HFFc6 (cell line): ENCODE data around the gene SNX5. TPM values are rescaled to one million over a fixed set of nuclear protein-coding genes. Genes with fewer than 3 reads are reported as not detected.

Source experiments
- DNase-seq: peaks from one replicate; pipeline ENCODE4 v3.0.0-alpha.2; 2018
- H3K27ac Mint-ChIP-seq: 2 replicates; pipeline ENCODE4 v1.8.0; 2020; ENCODE audit warnings: mild to moderate bottlenecking, mixed read lengths
- H3K27me3 Mint-ChIP-seq: 2 replicates; pipeline ENCODE4 v1.8.0; 2021; ENCODE audit warnings: mild to moderate bottlenecking, moderate library complexity, mixed read lengths; ENCODE audit not compliant: insufficient read depth
- H3K36me3 Mint-ChIP-seq: 2 replicates; pipeline ENCODE4 v1.8.0; 2021; ENCODE audit warnings: low read depth, mixed read lengths
- H3K4me1 Mint-ChIP-seq: 2 replicates; pipeline ENCODE4 v1.8.0; 2020; ENCODE audit warnings: low read depth, mixed read lengths
- H3K4me3 Mint-ChIP-seq: 2 replicates; pipeline ENCODE4 v1.8.0; 2020; ENCODE audit warnings: mild to moderate bottlenecking, moderate library complexity, mixed read lengths
- H3K9me3 Mint-ChIP-seq: 2 replicates; pipeline ENCODE4 v1.8.0; 2020; ENCODE audit warnings: mild to moderate bottlenecking, mixed read lengths
- total RNA-seq, 6 experiments: library from RNA; stranded (reverse); fragmentation: NEBNext Ultra II Directional; extraction: Animal tissue kit (Norgen Biotek cat#: 25700); gene quantifications; 2 replicates in 1 of 6; 3 replicates in 5 of 6; pipeline ENCODE4 v1.2.3, GENCODE V29; 2021
- TF ChIP-seq, protein P1 (sequence below): fragments of 200-600 bp; sonication (generic); IDR thresholded peaks from 2 replicates; pipeline ENCODE4 v1.5.0; 2021; ENCODE audit warnings: antibody characterized with exemption, mild to moderate bottlenecking

Gene SNX5
- total RNA-seq, 6 experiments from 2014 or later, result 69.6 to 97.5 (median 81.8) TPM

GRCh38 chr20:17999566-17999965, 31.0 kb upstream of the SNX5 start:
- Mint-ChIP-seq H3K4me3 (no peak overlapping the region), H3K36me3 (no peaks in the 10 kb centered on the region), H3K27ac (no peak overlapping the region), H3K27me3 (peaks cover 2% of the 10 kb centered on the region), H3K4me1 (peaks cover 16% of the 10 kb centered on the region), H3K9me3 (no peaks in the 10 kb centered on the region)
- no peak for DNase-seq
- TF ChIP-seq, protein P1, sequence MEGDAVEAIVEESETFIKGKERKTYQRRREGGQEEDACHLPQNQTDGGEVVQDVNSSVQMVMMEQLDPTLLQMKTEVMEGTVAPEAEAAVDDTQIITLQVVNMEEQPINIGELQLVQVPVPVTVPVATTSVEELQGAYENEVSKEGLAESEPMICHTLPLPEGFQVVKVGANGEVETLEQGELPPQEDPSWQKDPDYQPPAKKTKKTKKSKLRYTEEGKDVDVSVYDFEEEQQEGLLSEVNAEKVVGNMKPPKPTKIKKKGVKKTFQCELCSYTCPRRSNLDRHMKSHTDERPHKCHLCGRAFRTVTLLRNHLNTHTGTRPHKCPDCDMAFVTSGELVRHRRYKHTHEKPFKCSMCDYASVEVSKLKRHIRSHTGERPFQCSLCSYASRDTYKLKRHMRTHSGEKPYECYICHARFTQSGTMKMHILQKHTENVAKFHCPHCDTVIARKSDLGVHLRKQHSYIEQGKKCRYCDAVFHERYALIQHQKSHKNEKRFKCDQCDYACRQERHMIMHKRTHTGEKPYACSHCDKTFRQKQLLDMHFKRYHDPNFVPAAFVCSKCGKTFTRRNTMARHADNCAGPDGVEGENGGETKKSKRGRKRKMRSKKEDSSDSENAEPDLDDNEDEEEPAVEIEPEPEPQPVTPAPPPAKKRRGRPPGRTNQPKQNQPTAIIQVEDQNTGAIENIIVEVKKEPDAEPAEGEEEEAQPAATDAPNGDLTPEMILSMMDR, result no peak

DNA sequence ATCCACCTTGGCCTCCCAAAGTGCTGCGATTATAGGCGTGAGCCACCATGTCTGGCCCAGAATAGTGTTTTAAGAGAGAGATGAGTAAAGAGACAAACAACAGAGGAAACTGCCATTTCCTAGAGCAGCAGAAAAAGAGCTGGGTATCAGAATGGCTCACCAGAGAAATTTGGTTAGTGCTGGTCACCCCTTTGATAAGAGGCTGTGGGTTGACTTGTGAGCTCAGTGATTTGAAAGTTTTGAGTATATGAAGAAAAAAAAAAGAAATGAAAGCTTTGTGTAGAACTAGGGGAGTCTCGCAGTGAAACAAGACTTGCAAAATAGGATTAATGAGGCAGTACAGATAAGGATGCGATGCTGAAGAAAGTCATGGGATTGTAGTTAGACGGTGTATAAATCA, 29.9 kb upstream of the SNX5 start:
- Mint-ChIP-seq H3K4me1 (peaks cover 16% of the 10 kb centered on the region), H3K27ac (no peak overlapping the region), H3K36me3 (no peaks in the 10 kb centered on the region), H3K27me3 (peaks cover 2% of the 10 kb centered on the region), H3K9me3 (no peaks in the 10 kb centered on the region), H3K4me3 (no peak overlapping the region)
- TF ChIP-seq, protein P1, result no peak
- no peak for DNase-seq

GRCh38 chr20:17995967-17996819, 27.6 kb upstream of the SNX5 start:
- no peaks in the 10 kb centered on the region for H3K36me3 Mint-ChIP-seq
- TF ChIP-seq, protein P1, result peak; percentile 97
- peaks cover 2% of the 10 kb centered on the region for H3K27me3 Mint-ChIP-seq
- no peak overlapping the region for H3K27ac Mint-ChIP-seq
- H3K4me3 Mint-ChIP-seq, result peak overlapping the region; percentile 65; the same call in 1 of the 2 replicates
- no peaks in the 10 kb centered on the region for H3K9me3 Mint-ChIP-seq
- peaks cover 22% of the 10 kb centered on the region for H3K4me1 Mint-ChIP-seq
- DNase-seq, result peak; percentile 60

DNA sequence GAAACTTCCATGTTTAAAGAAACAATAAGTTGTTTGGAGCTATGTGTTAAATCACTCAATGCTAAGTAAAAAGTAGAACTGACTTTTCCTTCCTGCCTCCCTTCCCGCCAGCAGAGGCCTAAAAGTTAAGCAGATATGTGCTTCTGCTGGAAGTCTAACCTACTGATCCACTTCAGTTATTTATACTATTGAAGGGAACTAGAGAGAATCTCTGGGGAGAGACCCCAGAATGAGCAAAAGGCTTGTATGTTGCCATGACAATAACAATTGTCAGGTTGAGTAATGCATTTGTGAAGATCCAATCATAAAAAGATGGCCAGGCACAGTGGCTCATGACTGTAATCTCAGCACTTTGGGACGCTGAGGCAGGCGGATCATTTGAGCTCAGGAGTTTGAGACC, 25.0 kb upstream of the SNX5 start:
- peaks cover 2% of the 10 kb centered on the region for H3K27me3 Mint-ChIP-seq
- peaks cover 19% of the 10 kb centered on the region for H3K4me1 Mint-ChIP-seq
- no peak overlapping the region for H3K27ac Mint-ChIP-seq

GRCh38 chr20:17992847-17993513, 24.4 kb upstream of the SNX5 start:
- Mint-ChIP-seq H3K4me1 (peaks cover 19% of the 10 kb centered on the region), H3K27ac (no peak overlapping the region)
- TF ChIP-seq, protein P1, result no peak

More for the DNA sequence above, 25.0 kb upstream of the SNX5 start:
- no peak for DNase-seq
- Mint-ChIP-seq H3K9me3 (no peaks in the 10 kb centered on the region), H3K36me3 (no peaks in the 10 kb centered on the region; the same call in 1 of the 2 replicates), H3K4me3 (no peak overlapping the region)
- TF ChIP-seq, protein P1, result no peak

More at GRCh38 chr20:17992847-17993513, 24.4 kb upstream of the SNX5 start:
- H3K9me3 Mint-ChIP-seq, result no peaks in the 10 kb centered on the region
- peaks cover 2% of the 10 kb centered on the region; the same call in 1 of the 2 replicates for H3K27me3 Mint-ChIP-seq
- no peak overlapping the region for H3K4me3 Mint-ChIP-seq
- no peaks in the 10 kb centered on the region; the same call in 1 of the 2 replicates for H3K36me3 Mint-ChIP-seq
- no peak for DNase-seq
